AG09309 (cell line): Measurements from ENCODE around the gene PINLYP.

ENCODE experiments used
- DNase-seq: peaks from one replicate; pipeline ENCODE4 v3.0.0-alpha.2; 2010; ENCODE audit warnings: low read depth
- H3K4me3 ChIP-seq: 2 replicates; pipeline ENCODE4 v1.5.1; 2011; ENCODE audit warnings: mild to moderate bottlenecking, low read depth, low read length, moderate library complexity; ENCODE audit not compliant: control insufficient read depth
- CTCF ChIP-seq: IDR thresholded peaks from 2 replicates; pipeline ENCODE4 v1.5.1; 2011; ENCODE audit warnings: mild to moderate bottlenecking, low read depth, low read length, inconsistent platforms; ENCODE audit not compliant: insufficient read depth, control insufficient read depth; ENCODE audit errors: missing control alignments

PINLYP gene

GRCh38 chr19:43569657-43570056 is 5.9 kb upstream of the PINLYP start:
- no peak for DNase-seq
- no peak overlapping the region for H3K4me3 ChIP-seq
- no peak for TF ChIP-seq CTCF

- TF ChIP-seq CTCF: no peak
Observed at GRCh38 chr19:43570174-43570791, 5.3 kb upstream of the PINLYP start.

GRCh38 chr19:43572171-43572588 is 3.4 kb upstream of the PINLYP start:
- TF ChIP-seq CTCF: no peak
- no peak for DNase-seq
- no peak overlapping the region for H3K4me3 ChIP-seq

More at GRCh38 chr19:43570174-43570791, 5.3 kb upstream of the PINLYP start:
- DNase-seq: no peak
- no peak overlapping the region for H3K4me3 ChIP-seq

GRCh38 chr19:43574424-43575155 is 1.0 kb upstream of the PINLYP start:
- no peak for DNase-seq
- peak overlapping the region; percentile 83 for H3K4me3 ChIP-seq
- no peak for TF ChIP-seq CTCF

- peak overlapping the region; percentile 28 for H3K4me3 ChIP-seq
- no peak for DNase-seq
- TF ChIP-seq CTCF: no peak
Observed at GRCh38 chr19:43575955-43576878, 616 bp downstream of the PINLYP start.

- no peak overlapping the region for H3K4me3 ChIP-seq
- no peak for DNase-seq
- TF ChIP-seq CTCF: no peak
Observed at GRCh38 chr19:43578787-43579186, 3.2 kb downstream of the PINLYP start.
